Activated naive CD4-positive, alpha-beta T cell treated with anti-CD3 and anti-CD28 coated beads, Interleukin-2, amount 50 U/mL, for 24 hours (primary cell): Measurements from ENCODE around the gene SUSD4.

Experiments
- H3K27ac Mint-ChIP-seq: one replicate; pipeline ENCODE4 v1.8.0; 2021; ENCODE audit warnings: mild to moderate bottlenecking, mixed read lengths
- H3K27me3 Mint-ChIP-seq: one replicate; pipeline ENCODE4 v1.8.0; 2021; ENCODE audit warnings: mixed read lengths
- H3K36me3 Mint-ChIP-seq: one replicate; pipeline ENCODE4 v1.8.0; 2021; ENCODE audit warnings: mixed read lengths
- H3K4me1 Mint-ChIP-seq: one replicate; pipeline ENCODE4 v1.8.0; 2021; ENCODE audit warnings: mixed read lengths
- H3K4me3 Mint-ChIP-seq: one replicate; pipeline ENCODE4 v1.8.0; 2021; ENCODE audit warnings: mild to moderate bottlenecking, mixed read lengths
- H3K9me3 Mint-ChIP-seq: one replicate; pipeline ENCODE4 v1.8.0; 2021; ENCODE audit warnings: mixed read lengths

SUSD4 gene

GRCh38 chr1:223386013-223386412 is 22.0 kb upstream of the SUSD4 start:
- H3K27me3 Mint-ChIP-seq: peaks cover 3% of the 10 kb centered on the region
- H3K4me1 Mint-ChIP-seq: no peaks in the 10 kb centered on the region
- no peak overlapping the region for H3K4me3 Mint-ChIP-seq
- no peaks in the 10 kb centered on the region for H3K9me3 Mint-ChIP-seq
- no peaks in the 10 kb centered on the region for H3K36me3 Mint-ChIP-seq
- no peak overlapping the region for H3K27ac Mint-ChIP-seq

GRCh38 chr1:223378754-223379153 is 14.8 kb upstream of the SUSD4 start:
- H3K27me3 Mint-ChIP-seq: peaks cover 5% of the 10 kb centered on the region
- no peaks in the 10 kb centered on the region for H3K9me3 Mint-ChIP-seq
- no peak overlapping the region for H3K27ac Mint-ChIP-seq
- H3K36me3 Mint-ChIP-seq: peaks cover 2% of the 10 kb centered on the region
- H3K4me1 Mint-ChIP-seq: no peaks in the 10 kb centered on the region
- no peak overlapping the region for H3K4me3 Mint-ChIP-seq

- H3K4me3 Mint-ChIP-seq: no peak overlapping the region
- H3K4me1 Mint-ChIP-seq: no peaks in the 10 kb centered on the region
- no peaks in the 10 kb centered on the region for H3K9me3 Mint-ChIP-seq
- peaks cover 2% of the 10 kb centered on the region for H3K36me3 Mint-ChIP-seq
- peaks cover 7% of the 10 kb centered on the region for H3K27me3 Mint-ChIP-seq
- H3K27ac Mint-ChIP-seq: no peak overlapping the region
These were observed 10.2 kb upstream of the SUSD4 start for GRCh38 chr1:223374064-223374610.

- no peaks in the 10 kb centered on the region for H3K9me3 Mint-ChIP-seq
- H3K27ac Mint-ChIP-seq: no peak overlapping the region
- peak overlapping the region; percentile 79 for H3K4me3 Mint-ChIP-seq
- H3K27me3 Mint-ChIP-seq: no peaks in the 10 kb centered on the region
- H3K36me3 Mint-ChIP-seq: no peaks in the 10 kb centered on the region
- H3K4me1 Mint-ChIP-seq: peaks cover 19% of the 10 kb centered on the region
These were observed 858 bp upstream of the SUSD4 start for GRCh38 chr1:223364685-223365382.

- no peaks in the 10 kb centered on the region for H3K36me3 Mint-ChIP-seq
- H3K9me3 Mint-ChIP-seq: no peaks in the 10 kb centered on the region
- no peak overlapping the region for H3K27ac Mint-ChIP-seq
- H3K4me1 Mint-ChIP-seq: peaks cover 19% of the 10 kb centered on the region
- no peaks in the 10 kb centered on the region for H3K27me3 Mint-ChIP-seq
- H3K4me3 Mint-ChIP-seq: peak overlapping the region; percentile 91
These were observed 720 bp downstream of the SUSD4 start for GRCh38 chr1:223363057-223363855.

GRCh38 chr1:223358826-223359225 is 5.2 kb downstream of the SUSD4 start:
- Mint-ChIP-seq H3K9me3 (no peaks in the 10 kb centered on the region), H3K27me3 (no peaks in the 10 kb centered on the region), H3K4me1 (peaks cover 30% of the 10 kb centered on the region), H3K27ac (no peak overlapping the region), H3K4me3 (no peak overlapping the region), H3K36me3 (no peaks in the 10 kb centered on the region)

GRCh38 chr1:223355699-223356098 is 8.3 kb downstream of the SUSD4 start:
- no peak overlapping the region for H3K27ac Mint-ChIP-seq
- H3K9me3 Mint-ChIP-seq: no peaks in the 10 kb centered on the region
- H3K36me3 Mint-ChIP-seq: no peaks in the 10 kb centered on the region
- H3K4me1 Mint-ChIP-seq: peaks cover 11% of the 10 kb centered on the region
- H3K4me3 Mint-ChIP-seq: no peak overlapping the region
- H3K27me3 Mint-ChIP-seq: no peaks in the 10 kb centered on the region

- H3K4me3 Mint-ChIP-seq: no peak overlapping the region
- no peaks in the 10 kb centered on the region for H3K36me3 Mint-ChIP-seq
- H3K4me1 Mint-ChIP-seq: peaks cover 18% of the 10 kb centered on the region
These were observed 10.0 kb downstream of the SUSD4 start for GRCh38 chr1:223353939-223354338.

GRCh38 chr1:223352944-223353343 is 11.0 kb downstream of the SUSD4 start:
- Mint-ChIP-seq H3K36me3 (no peaks in the 10 kb centered on the region), H3K27ac (no peak overlapping the region), H3K4me1 (peaks cover 27% of the 10 kb centered on the region), H3K27me3 (no peaks in the 10 kb centered on the region), H3K9me3 (no peaks in the 10 kb centered on the region), H3K4me3 (no peak overlapping the region)

More at GRCh38 chr1:223353939-223354338, 10.0 kb downstream of the SUSD4 start:
- Mint-ChIP-seq H3K27me3 (no peaks in the 10 kb centered on the region), H3K9me3 (no peaks in the 10 kb centered on the region), H3K27ac (no peak overlapping the region)

GRCh38 chr1:223350361-223350908 is 13.5 kb downstream of the SUSD4 start:
- Mint-ChIP-seq H3K9me3 (no peaks in the 10 kb centered on the region), H3K36me3 (no peaks in the 10 kb centered on the region)

GRCh38 chr1:223349241-223349640 is 14.7 kb downstream of the SUSD4 start:
- Mint-ChIP-seq H3K27ac (no peak overlapping the region), H3K27me3 (no peaks in the 10 kb centered on the region), H3K4me1 (peaks cover 19% of the 10 kb centered on the region), H3K36me3 (no peaks in the 10 kb centered on the region), H3K9me3 (no peaks in the 10 kb centered on the region), H3K4me3 (no peak overlapping the region)

More at GRCh38 chr1:223350361-223350908, 13.5 kb downstream of the SUSD4 start:
- H3K4me3 Mint-ChIP-seq: no peak overlapping the region
- H3K27ac Mint-ChIP-seq: no peak overlapping the region
- H3K27me3 Mint-ChIP-seq: no peaks in the 10 kb centered on the region
- peaks cover 27% of the 10 kb centered on the region for H3K4me1 Mint-ChIP-seq

- Mint-ChIP-seq H3K4me1 (peaks cover 16% of the 10 kb centered on the region), H3K27me3 (no peaks in the 10 kb centered on the region), H3K9me3 (no peaks in the 10 kb centered on the region), H3K27ac (no peak overlapping the region), H3K36me3 (no peaks in the 10 kb centered on the region), H3K4me3 (no peak overlapping the region)
These were observed 15.5 kb downstream of the SUSD4 start for GRCh38 chr1:223348439-223348838.

- H3K4me1 Mint-ChIP-seq: peaks cover 16% of the 10 kb centered on the region
- no peaks in the 10 kb centered on the region for H3K27me3 Mint-ChIP-seq
- H3K36me3 Mint-ChIP-seq: no peaks in the 10 kb centered on the region
- no peak overlapping the region for H3K4me3 Mint-ChIP-seq
- H3K27ac Mint-ChIP-seq: no peak overlapping the region
- no peaks in the 10 kb centered on the region for H3K9me3 Mint-ChIP-seq
These were observed 16.4 kb downstream of the SUSD4 start for GRCh38 chr1:223347583-223347982.

GRCh38 chr1:223346311-223346710 is 17.7 kb downstream of the SUSD4 start:
- Mint-ChIP-seq H3K4me3 (no peak overlapping the region), H3K9me3 (no peaks in the 10 kb centered on the region)

GRCh38 chr1:223345720-223346119 is 18.3 kb downstream of the SUSD4 start:
- no peak overlapping the region for H3K27ac Mint-ChIP-seq
- H3K4me1 Mint-ChIP-seq: peaks cover 16% of the 10 kb centered on the region
- H3K36me3 Mint-ChIP-seq: peaks cover 1% of the 10 kb centered on the region
- no peaks in the 10 kb centered on the region for H3K9me3 Mint-ChIP-seq
- H3K27me3 Mint-ChIP-seq: no peaks in the 10 kb centered on the region
- H3K4me3 Mint-ChIP-seq: no peak overlapping the region

More at GRCh38 chr1:223346311-223346710, 17.7 kb downstream of the SUSD4 start:
- no peak overlapping the region for H3K27ac Mint-ChIP-seq
- no peaks in the 10 kb centered on the region for H3K27me3 Mint-ChIP-seq
- H3K4me1 Mint-ChIP-seq: peaks cover 16% of the 10 kb centered on the region
- no peaks in the 10 kb centered on the region for H3K36me3 Mint-ChIP-seq

GRCh38 chr1:223344491-223344890 is 19.5 kb downstream of the SUSD4 start:
- H3K4me1 Mint-ChIP-seq: peaks cover 10% of the 10 kb centered on the region
- H3K9me3 Mint-ChIP-seq: no peaks in the 10 kb centered on the region
- H3K4me3 Mint-ChIP-seq: no peak overlapping the region
- no peak overlapping the region for H3K27ac Mint-ChIP-seq
- peaks cover 2% of the 10 kb centered on the region for H3K36me3 Mint-ChIP-seq
- H3K27me3 Mint-ChIP-seq: no peaks in the 10 kb centered on the region
